DMS153 treated with DMSO at 0.1 percent for 48 hours (cell line): Measurements from ENCODE around the gene SLC25A23.
A peak's percentile ranks its signal among the peaks of the same experiment; 100 is the strongest.

ENCODE experiments used
- DNase-seq: peaks from one replicate; lab custom pipeline; 2025; ENCODE audit not compliant: unreplicated experiment; lab: John Stamatoyannopoulos, UW

The SLC25A23 gene

GRCh38 chr19:6425732-6426620 lies 33.6 kb downstream of the SLC25A23 start:
- peak; percentile 18 for DNase-seq

- DNase-seq, result peak; percentile 100
Observed at GRCh38 chr19:6424939-6425731, 34.5 kb downstream of the SLC25A23 start.

DNA sequence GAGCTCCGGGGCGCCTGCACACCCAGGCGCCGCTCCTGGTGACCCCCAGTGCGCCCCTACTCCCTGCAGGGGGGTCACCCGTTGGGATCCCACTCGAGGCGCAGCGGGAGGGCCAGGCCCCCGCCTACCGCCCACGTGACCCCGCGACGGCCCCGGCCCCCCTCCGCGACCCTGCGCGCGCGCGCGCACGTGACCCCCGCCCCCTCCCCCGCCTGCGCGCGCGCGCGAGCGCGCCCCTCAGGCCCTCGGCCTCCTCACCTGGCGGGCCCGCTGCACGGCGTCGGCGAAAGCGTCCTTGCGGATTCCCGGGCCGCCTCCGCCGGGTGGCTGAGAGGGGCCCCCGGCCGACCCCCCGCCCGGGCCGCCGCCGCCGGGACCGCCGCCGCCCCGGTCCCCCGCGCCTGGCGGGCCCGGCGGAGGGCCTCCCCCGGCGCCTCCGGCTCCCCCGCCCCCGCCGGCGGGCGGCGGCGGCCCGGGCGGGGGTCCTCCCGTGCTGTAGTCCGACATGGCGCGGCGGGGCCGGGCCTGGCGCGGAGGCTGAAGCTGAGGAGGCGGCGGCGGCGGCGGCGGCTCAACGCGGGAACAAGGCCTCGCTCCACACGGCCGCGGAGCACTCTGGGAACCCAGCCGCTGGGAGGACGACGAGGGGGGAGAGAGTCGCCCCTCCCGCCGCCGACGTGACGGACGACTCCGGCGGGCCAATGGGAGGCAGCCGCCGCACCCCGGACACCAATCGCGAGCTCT lies 35.2 kb downstream of the SLC25A23 start, which contains the start of gene KHSRP:
Gene KHSRP, minus strand, starts transcription at position 617 of the 744 bp plus-strand sequence. Its CDS starts 110 bp downstream, at position 507.
- DNase-seq, result no peak

DNA sequence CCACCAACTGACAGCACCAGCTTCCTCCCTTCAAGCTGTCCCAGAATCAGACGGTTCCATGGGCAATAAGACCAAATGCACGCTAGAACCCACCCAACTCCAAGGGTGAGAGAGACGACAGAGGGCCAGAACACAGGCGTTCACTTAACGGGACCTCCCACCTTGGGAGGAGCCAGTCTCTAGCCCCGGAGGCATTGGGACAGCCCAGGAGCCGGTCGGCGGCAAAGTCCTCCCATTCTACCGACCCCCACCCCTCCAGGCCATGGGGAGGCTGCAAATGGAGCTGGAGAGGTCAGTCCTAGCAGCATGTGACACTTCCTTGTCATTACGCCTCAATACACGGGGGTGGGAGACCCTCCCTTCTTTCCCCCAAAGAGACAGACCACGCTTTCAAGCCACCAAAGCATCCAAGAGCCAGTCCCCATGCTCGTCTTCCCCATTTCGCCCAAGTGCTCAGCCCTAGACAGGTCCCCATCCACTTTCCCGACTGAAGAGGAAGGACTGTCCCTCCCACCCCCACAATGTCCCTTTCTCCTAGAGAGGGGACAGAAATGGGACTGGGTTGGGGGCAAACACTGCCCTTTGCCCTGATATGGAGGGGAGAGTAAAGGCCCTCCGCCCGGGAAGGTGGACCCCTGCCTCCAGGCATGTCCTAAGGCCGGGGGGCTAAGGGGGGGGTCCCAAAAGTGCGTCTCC lies 35.9 kb downstream of the SLC25A23 start:
- DNase-seq, result no peak

DNA sequence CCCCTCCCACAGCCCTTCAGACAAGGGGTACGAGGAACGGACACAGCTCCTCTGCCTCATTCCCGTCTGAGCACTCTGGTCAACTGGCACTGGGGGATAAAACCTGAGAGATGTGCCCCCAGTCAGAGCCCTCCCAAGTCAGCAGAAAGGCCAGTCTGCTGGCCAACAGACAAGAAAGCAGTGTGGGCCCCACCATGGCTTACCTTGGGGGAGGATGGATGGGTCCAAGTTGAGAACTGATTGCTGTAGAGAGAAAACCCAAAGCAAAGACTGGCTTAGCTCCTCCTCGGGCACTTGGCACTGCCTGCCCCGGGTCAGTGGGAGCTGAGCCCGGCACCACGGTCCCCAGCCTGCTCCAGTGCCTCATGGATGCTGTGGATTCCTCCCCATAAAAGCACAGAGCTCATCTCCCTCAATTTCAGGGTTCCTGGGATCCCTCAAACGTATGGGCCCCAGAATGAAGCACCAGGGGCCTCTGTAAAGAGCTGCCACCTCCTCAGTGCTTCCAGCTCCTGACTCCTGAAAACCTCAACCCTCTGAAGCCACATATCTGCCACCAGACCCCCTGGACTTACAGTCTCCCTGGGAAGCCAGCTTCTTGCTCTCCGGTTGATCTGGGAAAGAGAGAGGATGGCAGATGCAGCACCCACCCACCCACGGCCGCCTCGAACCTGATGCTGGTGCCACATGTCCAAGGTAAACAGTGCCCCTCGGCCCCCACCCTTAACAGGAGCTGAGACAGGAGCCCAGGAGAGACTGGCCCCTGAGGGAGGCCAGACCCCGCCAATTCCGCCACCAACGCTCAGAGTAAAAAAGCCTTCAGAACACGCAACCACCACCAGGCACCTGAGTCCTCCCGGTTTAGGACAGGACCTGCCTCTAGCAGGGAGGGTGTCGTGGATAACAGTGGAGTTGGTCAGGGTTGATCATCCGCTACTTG lies 38.2 kb downstream of the SLC25A23 start:
- DNase-seq, result no peak

DNA sequence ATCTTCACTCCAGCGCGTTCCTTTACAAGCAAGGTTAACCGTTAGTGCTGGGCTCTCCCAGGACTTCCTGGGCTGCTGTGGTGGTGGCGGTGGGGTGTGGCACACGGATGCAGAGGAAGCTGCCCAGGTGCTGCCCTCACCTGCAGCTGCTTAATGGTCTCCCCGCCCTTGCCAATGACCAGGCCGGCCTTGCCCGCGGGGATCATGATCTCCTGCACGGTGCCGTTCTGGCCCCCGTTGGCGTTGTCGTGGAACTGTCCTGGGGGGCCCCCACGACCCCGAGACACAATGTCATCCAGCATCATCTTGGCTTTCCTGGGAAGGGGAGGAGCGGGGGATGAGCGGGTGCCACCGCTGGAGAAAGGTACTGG lies 41.0 kb downstream of the SLC25A23 start:
- DNase-seq, result no peak

DNA sequence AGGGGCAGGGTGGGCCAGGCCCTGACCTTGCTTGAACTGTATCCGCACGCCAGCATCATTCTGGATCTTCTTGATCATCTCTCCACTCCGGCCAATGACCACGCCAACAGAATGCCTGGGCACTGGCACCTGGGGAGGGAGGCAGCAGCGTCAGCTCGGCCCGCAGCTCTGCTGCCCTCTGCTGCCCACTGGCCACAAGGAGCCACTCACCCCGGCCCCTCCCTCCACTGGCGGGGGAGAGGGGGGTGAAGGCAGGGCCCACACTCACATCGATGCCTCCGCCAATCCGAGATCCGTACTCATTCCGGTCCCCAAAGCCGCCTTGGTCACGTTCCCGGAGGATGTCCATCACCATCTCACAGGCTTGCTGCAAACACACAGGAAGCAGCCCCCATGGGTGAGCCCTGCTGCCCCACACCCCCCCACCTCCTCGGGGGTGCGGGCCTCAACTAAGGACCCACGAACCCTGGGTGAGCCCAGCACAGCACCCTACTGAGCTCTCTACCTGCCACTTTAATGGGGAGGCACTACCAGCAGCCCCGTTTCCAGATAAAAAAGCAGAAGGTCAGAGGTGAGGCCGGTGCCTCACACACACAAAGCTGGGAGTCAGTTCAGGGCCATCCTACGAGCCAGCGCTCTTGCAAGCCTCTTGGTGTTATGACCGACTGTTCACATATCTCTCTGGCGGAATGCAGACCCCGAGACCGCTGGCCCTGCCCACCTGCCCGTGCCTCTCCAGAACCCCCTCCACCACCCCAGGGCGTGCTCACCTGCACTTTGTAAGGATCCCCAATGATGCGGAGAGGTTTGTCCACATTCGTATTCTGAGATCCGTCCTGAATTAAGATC lies 41.7 kb downstream of the SLC25A23 start:
- DNase-seq, result no peak

DNA sequence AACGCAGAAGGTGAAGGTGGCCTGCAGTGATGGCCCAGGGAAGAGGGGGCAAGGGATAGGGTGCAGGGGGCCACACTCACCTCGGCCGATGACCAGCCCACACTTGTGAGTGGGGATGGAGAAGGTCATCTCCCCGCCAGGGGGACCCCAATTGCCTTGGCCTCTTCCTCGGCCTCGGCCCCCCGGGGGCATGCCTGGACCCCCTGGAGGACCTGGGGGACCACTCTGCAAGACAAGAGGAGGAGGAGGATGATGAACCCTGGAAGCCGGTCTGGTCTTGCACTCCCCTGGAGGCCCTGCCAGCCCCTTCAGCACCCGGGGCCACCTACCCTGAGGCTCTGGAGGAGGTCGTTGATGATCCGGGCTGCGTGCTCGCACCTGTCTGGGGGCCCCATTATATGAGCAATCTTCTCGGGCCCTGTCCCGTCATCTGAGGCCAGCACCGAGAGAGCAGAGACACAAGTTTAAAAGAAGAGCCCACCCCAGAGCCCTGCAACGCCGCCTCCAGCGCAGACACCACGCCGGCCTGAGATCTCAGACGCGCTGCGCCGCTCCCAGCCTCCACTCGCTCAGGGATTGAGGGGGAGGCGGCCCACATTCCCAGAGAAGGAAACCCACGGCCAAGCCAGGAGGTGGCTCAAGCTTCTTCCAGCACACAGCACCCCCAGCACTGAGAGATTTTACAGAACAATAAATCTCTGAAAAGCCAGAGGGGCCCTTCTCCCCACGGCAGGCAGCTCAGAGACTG lies 42.8 kb downstream of the SLC25A23 start:
- DNase-seq, result no peak

GRCh38 chr19:6415591-6416190 lies 43.9 kb downstream of the SLC25A23 start:
- DNase-seq, result no peak

GRCh38 chr19:6414793-6415590 lies 44.6 kb downstream of the SLC25A23 start:
- no peak for DNase-seq

GRCh38 chr19:6413721-6414643 lies 45.6 kb downstream of the SLC25A23 start:
- no peak for DNase-seq

DNA sequence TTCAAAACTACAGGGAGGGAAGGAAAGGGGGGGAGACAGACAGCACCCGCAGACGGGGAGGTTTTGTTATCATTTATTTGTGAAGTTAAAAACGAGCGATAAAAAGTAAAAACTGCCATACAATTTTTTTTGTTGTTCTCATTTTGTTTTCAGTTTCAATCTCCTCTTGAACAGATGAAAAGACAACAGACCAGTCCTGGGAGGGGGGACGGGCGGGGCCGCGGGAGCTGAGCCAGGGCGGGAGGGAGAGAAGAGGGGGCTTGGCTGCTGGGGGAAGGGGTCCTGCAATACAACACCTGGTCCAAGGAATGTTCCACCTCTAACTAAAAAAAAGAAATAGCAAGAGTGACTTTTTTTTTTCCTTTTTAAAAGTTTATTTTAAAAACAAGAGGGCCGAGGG lies 46.3 kb downstream of the SLC25A23 start:
- no peak for DNase-seq

DNA sequence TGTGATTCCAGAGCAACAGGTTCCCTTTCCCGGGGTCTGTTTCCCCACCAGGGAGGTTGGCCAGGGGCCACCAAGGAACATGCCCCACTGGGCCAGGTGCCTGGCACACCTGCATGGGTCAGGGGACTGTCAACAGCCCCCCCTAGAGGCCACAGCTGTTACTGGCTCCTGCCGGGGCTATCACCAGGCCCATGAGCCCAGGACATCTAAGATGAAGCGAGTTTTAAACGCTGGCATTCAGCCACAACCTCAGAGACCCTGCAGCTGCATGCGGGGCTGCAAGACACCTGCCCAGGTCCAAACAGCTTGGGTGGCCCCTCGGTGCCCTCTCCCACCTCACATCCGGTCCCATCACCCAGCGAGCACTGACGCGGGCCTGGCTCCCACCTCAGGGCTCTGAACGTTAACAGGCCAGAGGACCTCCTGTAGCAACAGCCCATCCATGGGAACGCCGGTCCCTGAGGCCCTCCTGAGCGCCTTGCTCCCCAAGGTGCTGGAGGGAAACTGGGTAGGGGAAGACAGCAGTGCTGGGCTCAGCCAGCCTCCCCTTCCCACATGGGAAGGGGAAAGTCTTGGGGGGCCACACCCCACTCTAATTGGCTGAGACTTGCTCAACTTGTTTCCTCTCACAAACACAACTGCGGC lies 47.0 kb downstream of the SLC25A23 start:
- DNase-seq, result no peak

GRCh38 chr19:6412061-6412446 lies 47.5 kb downstream of the SLC25A23 start:
- DNase-seq, result no peak

DNA sequence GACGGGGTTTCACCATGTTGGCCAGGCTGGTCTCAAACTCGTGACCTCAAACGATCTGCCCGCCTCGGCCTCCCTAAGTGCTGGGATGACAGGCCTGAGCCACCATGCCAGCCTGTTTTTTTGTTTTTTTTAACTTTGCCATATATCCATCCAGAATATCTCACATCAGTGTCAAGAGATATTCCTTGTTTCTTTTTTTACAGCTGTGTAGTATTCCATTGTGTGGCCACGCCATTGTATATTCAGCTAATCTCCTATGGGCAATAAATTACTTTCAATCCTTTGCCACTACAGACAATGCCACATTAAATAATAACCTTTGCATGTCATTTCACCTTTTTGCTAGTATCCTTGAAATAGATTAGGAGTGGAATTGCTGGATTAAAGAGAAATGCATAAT lies 50.2 kb downstream of the SLC25A23 start:
- no peak for DNase-seq
